Measurements from ENCODE around the gene MBD2.
"Not testable (repeated sequence)": the region's sequence is repeated elsewhere in the genome, so short reads cannot be mapped to it uniquely, and the experiment has no call there.

MBD2 gene

GRCh38 chr18:54233228-54233625 lies 8.8 kb upstream of the MBD2 start:
- no peaks in the 10 kb centered on the region for H3K9me3 ChIP-seq (replicated peaks; ENCODE audit: low read length)
- no peak overlapping the region for H3K4me3 ChIP-seq (ENCODE audit: low read length)
- no peaks in the 10 kb centered on the region for H3K27me3 ChIP-seq (ENCODE audit: control insufficient read depth, insufficient read depth, low read length)
- no peak overlapping the region for H3K9ac ChIP-seq (ENCODE audit: low read depth, low read length)
- no peaks in the 10 kb centered on the region for H3K4me1 ChIP-seq (ENCODE audit: control insufficient read depth, insufficient read depth, low read length)
- no peaks in the 10 kb centered on the region for H3K36me3 ChIP-seq (ENCODE audit: insufficient read depth, low read length)
- no peak overlapping the region for H3K4me2 ChIP-seq (ENCODE audit: low read length)

GRCh38 chr18:54232485-54233227 lies 8.2 kb upstream of the MBD2 start:
- no peaks in the 10 kb centered on the region for H3K9me3 ChIP-seq (replicated peaks; ENCODE audit: low read length)
- no peak overlapping the region for H3K4me2 ChIP-seq (ENCODE audit: low read length)
- no peaks in the 10 kb centered on the region for H3K27me3 ChIP-seq (ENCODE audit: control insufficient read depth, insufficient read depth, low read length)
- no peaks in the 10 kb centered on the region for H3K4me1 ChIP-seq (ENCODE audit: control insufficient read depth, insufficient read depth, low read length)
- H3K36me3 ChIP-seq (ENCODE audit: insufficient read depth, low read length) = no peaks in the 10 kb centered on the region
- no peak overlapping the region for H3K9ac ChIP-seq (ENCODE audit: low read depth, low read length)
- H3K4me3 ChIP-seq (ENCODE audit: low read length) = no peak overlapping the region

GRCh38 chr18:54229421-54230059 lies 5.1 kb upstream of the MBD2 start:
- Histone ChIP-seq H3K4me2 (ENCODE audit: low read length) (no peak overlapping the region), H3K4me1 (ENCODE audit: control insufficient read depth, insufficient read depth, low read length) (peaks cover 5% of the 10 kb centered on the region), H3K9me3 (replicated peaks; ENCODE audit: low read length) (no peaks in the 10 kb centered on the region), H3K4me3 (ENCODE audit: low read length) (no peak overlapping the region), H3K27me3 (ENCODE audit: control insufficient read depth, insufficient read depth, low read length) (no peaks in the 10 kb centered on the region), H3K36me3 (ENCODE audit: insufficient read depth, low read length) (no peaks in the 10 kb centered on the region), H3K9ac (ENCODE audit: low read depth, low read length) (no peak overlapping the region)

GRCh38 chr18:54228364-54228763 lies 3.9 kb upstream of the MBD2 start:
- Histone ChIP-seq H3K27me3 (ENCODE audit: control insufficient read depth, insufficient read depth, low read length) (no peaks in the 10 kb centered on the region), H3K4me2 (ENCODE audit: low read length) (no peak overlapping the region)

GRCh38 chr18:54223568-54224241 lies 764 bp downstream of the MBD2 start:
- H3K4me3 ChIP-seq (ENCODE audit: low read length) = peak overlapping the region; percentile 89
- H3K27me3 ChIP-seq (ENCODE audit: control insufficient read depth, insufficient read depth, low read length) = no peaks in the 10 kb centered on the region
- H3K4me2 ChIP-seq (ENCODE audit: low read length) = peak overlapping the region; percentile 77
- peaks cover 10% of the 10 kb centered on the region for H3K4me1 ChIP-seq (ENCODE audit: control insufficient read depth, insufficient read depth, low read length)
- H3K9me3 ChIP-seq (replicated peaks; ENCODE audit: low read length) = no peaks in the 10 kb centered on the region
- peaks cover 2% of the 10 kb centered on the region for H3K36me3 ChIP-seq (ENCODE audit: insufficient read depth, low read length)
- peak overlapping the region; percentile 81 for H3K9ac ChIP-seq (ENCODE audit: low read depth, low read length)

More at GRCh38 chr18:54228364-54228763, 3.9 kb upstream of the MBD2 start:
- Histone ChIP-seq H3K4me3 (ENCODE audit: low read length) (no peak overlapping the region), H3K4me1 (ENCODE audit: control insufficient read depth, insufficient read depth, low read length) (peaks cover 5% of the 10 kb centered on the region), H3K9ac (ENCODE audit: low read depth, low read length) (no peak overlapping the region), H3K9me3 (replicated peaks; ENCODE audit: low read length) (no peaks in the 10 kb centered on the region), H3K36me3 (ENCODE audit: insufficient read depth, low read length) (no peaks in the 10 kb centered on the region)

GRCh38 chr18:54222922-54223567 lies 1.4 kb downstream of the MBD2 start:
- H3K4me2 ChIP-seq (ENCODE audit: low read length) = peak overlapping the region; percentile 77
- H3K9ac ChIP-seq (ENCODE audit: low read depth, low read length) = peak overlapping the region; percentile 81
- no peaks in the 10 kb centered on the region for H3K9me3 ChIP-seq (replicated peaks; ENCODE audit: low read length)
- H3K27me3 ChIP-seq (ENCODE audit: control insufficient read depth, insufficient read depth, low read length) = no peaks in the 10 kb centered on the region
- peaks cover 2% of the 10 kb centered on the region for H3K36me3 ChIP-seq (ENCODE audit: insufficient read depth, low read length)
- H3K4me3 ChIP-seq (ENCODE audit: low read length) = peak overlapping the region; percentile 89
- H3K4me1 ChIP-seq (ENCODE audit: control insufficient read depth, insufficient read depth, low read length) = peaks cover 10% of the 10 kb centered on the region

- H3K9ac ChIP-seq (ENCODE audit: low read depth, low read length) = no peak overlapping the region
- H3K27me3 ChIP-seq (ENCODE audit: control insufficient read depth, insufficient read depth, low read length) = no peaks in the 10 kb centered on the region
- H3K4me3 ChIP-seq (ENCODE audit: low read length) = no peak overlapping the region
- H3K4me2 ChIP-seq (ENCODE audit: low read length) = no peak overlapping the region
- H3K36me3 ChIP-seq (ENCODE audit: insufficient read depth, low read length) = peaks cover 2% of the 10 kb centered on the region
- H3K4me1 ChIP-seq (ENCODE audit: control insufficient read depth, insufficient read depth, low read length) = peaks cover 10% of the 10 kb centered on the region
- no peaks in the 10 kb centered on the region for H3K9me3 ChIP-seq (replicated peaks; ENCODE audit: low read length)
Measured at GRCh38 chr18:54220406-54220805, 4.1 kb downstream of the MBD2 start.

GRCh38 chr18:54218803-54219202 lies 5.7 kb downstream of the MBD2 start:
- not testable (repeated sequence) for H3K4me1 ChIP-seq (ENCODE audit: control insufficient read depth, insufficient read depth, low read length); H3K4me2 ChIP-seq (ENCODE audit: low read length); H3K36me3 ChIP-seq (ENCODE audit: insufficient read depth, low read length); H3K4me3 ChIP-seq (ENCODE audit: low read length); H3K9ac ChIP-seq (ENCODE audit: low read depth, low read length); H3K27me3 ChIP-seq (ENCODE audit: control insufficient read depth, insufficient read depth, low read length); H3K9me3 ChIP-seq (replicated peaks; ENCODE audit: low read length)

GRCh38 chr18:54218299-54218698 lies 6.2 kb downstream of the MBD2 start:
- no peak overlapping the region for H3K9ac ChIP-seq (ENCODE audit: low read depth, low read length)
- peaks cover 2% of the 10 kb centered on the region for H3K36me3 ChIP-seq (ENCODE audit: insufficient read depth, low read length)
- H3K4me1 ChIP-seq (ENCODE audit: control insufficient read depth, insufficient read depth, low read length) = peaks cover 5% of the 10 kb centered on the region
- H3K4me2 ChIP-seq (ENCODE audit: low read length) = no peak overlapping the region
- H3K4me3 ChIP-seq (ENCODE audit: low read length) = no peak overlapping the region
- H3K9me3 ChIP-seq (replicated peaks; ENCODE audit: low read length) = no peaks in the 10 kb centered on the region
- H3K27me3 ChIP-seq (ENCODE audit: control insufficient read depth, insufficient read depth, low read length) = no peaks in the 10 kb centered on the region

GRCh38 chr18:54217624-54218023 lies 6.8 kb downstream of the MBD2 start:
- Histone ChIP-seq H3K4me2 (ENCODE audit: low read length) (no peak overlapping the region), H3K4me3 (ENCODE audit: low read length) (no peak overlapping the region), H3K9ac (ENCODE audit: low read depth, low read length) (no peak overlapping the region), H3K4me1 (ENCODE audit: control insufficient read depth, insufficient read depth, low read length) (peaks cover 5% of the 10 kb centered on the region), H3K27me3 (ENCODE audit: control insufficient read depth, insufficient read depth, low read length) (no peaks in the 10 kb centered on the region), H3K36me3 (ENCODE audit: insufficient read depth, low read length) (peaks cover 2% of the 10 kb centered on the region), H3K9me3 (replicated peaks; ENCODE audit: low read length) (no peaks in the 10 kb centered on the region)

- Histone ChIP-seq H3K9ac (ENCODE audit: low read depth, low read length) (no peak overlapping the region), H3K36me3 (ENCODE audit: insufficient read depth, low read length) (no peaks in the 10 kb centered on the region), H3K27me3 (ENCODE audit: control insufficient read depth, insufficient read depth, low read length) (no peaks in the 10 kb centered on the region), H3K4me3 (ENCODE audit: low read length) (no peak overlapping the region), H3K4me2 (ENCODE audit: low read length) (no peak overlapping the region), H3K4me1 (ENCODE audit: control insufficient read depth, insufficient read depth, low read length) (peaks cover 5% of the 10 kb centered on the region), H3K9me3 (replicated peaks; ENCODE audit: low read length) (no peaks in the 10 kb centered on the region)
Measured at GRCh38 chr18:54215069-54215468, 9.4 kb downstream of the MBD2 start.

Measured in skeletal muscle satellite cell (primary cell).